Measurements from ENCODE around the gene NISCH.

GRCh38 chr3:52422669-52423068, 32.7 kb upstream of the NISCH start:
- TF ChIP-seq CTCF (optimal IDR thresholded peaks at IDR 0.05 in 1 of 3, IDR thresholded peaks at IDR 0.05 in 1 of 3, conservative IDR thresholded peaks at IDR 0.05 in 1 of 3; ENCODE audit: extremely low read depth in 1 of 3, insufficient read depth in 2 of 3, low read length in 3 of 3) (no peak), EZH2 (IDR thresholded peaks at IDR 0.05; ENCODE audit: low read length) (no peak)
